NCI-H128 (cell line): Measurements from ENCODE around the gene LGALSL.

Experiments
- DNase-seq: peaks from one replicate; lab custom pipeline; 2025; ENCODE audit not compliant: unreplicated experiment; lab: John Stamatoyannopoulos, UW

Gene LGALSL

DNA sequence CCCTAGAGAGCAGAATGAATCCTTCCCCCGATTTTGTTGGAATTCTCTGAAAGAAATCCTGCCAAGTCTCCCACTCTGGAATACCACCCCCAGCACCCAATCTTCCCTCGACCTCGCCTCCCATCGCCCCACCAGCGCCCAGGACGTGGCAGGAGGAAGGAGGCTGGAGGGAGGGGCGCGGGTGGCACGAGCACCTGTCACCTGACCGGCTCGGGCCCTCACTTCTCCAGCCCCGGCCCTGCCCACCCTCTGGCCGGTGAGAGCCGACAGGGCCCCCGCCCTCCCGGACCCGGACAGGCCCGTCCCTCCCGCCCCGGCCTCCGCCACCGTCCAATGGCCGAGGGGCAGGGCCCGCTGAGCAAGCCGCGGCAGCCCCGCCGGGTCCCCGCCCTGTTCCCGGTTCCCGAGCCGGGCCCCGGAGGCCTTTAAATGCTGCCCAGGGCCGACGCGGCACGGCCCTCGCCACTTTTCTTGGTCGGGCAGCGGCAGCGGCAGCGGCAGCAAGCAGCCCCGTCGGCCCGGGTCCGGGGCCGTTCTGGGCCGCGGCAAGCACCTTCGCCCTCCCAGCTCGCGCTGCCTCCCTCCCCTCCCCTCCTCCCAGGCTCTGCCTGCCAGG is at the start of gene LGALSL:
Gene LGALSL, plus strand, starts transcription at position 393 of the 616 bp plus-strand sequence. CDS start 384 bp downstream, outside the sequence.
- peak; percentile 10 for DNase-seq

DNA sequence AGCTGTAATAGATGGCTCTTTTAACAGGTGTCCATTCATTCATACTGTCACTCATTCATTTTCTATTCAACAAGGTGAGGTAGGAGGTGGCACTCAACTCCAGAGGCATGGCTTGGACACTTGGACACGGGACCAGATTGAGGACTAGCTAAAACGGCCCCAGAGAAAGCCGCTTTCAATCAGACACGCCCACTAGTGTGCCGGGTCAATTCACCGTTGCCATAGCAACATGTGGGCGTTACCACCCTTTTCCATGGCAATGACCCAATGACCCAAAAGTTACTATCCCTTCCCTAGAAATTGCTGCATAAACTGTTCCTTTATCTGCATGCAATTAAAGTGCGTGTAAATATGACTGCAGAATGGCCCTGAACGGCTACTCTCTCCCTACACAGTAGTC is 49.2 kb upstream of the LGALSL start:
- no peak for DNase-seq

- DNase-seq = no peak
These were observed 48.2 kb upstream of the LGALSL start for GRCh38 chr2:64405581-64406406.

GRCh38 chr2:64406407-64406774 is 47.6 kb upstream of the LGALSL start:
- DNase-seq = no peak

- no peak for DNase-seq
These were observed 45.9 kb upstream of the LGALSL start for GRCh38 chr2:64408031-64408430.

DNA sequence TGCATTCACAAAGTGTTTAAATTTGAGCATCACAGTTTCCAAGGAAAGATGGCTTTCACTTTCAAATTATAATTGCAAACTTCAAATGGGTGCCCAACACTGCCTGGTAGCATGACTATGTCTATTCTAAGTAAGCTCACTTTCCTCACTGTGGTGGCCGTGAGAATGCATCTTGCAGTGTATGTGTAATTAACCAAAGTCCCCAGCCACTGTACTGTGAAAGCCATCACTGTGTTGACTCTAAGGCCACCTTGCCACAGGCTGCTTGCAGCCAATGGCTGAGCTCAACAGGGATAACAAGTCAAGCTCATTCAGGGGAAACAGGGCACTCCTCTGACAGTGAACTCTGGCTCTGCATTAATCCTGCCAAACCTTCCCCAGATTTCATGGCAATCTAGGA is 43.3 kb upstream of the LGALSL start:
- no peak for DNase-seq

DNA sequence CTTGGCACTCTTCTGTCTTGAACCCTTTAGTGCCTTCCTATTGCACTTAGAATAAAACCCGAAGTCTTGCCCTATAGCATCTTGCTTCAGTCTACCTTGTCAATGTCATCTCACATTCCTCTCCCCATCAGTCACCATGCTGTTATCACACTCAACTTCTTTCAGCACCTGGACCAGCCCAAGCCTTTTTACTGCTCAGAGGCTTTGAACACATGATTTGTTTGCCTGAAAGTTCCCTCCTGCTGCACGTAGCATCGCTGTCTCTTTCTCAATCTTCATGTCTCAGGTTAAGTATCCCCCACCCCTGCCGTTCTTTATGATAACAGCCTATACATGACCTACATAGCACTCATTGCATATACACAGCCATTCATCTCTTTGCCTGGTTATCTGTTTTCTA is 41.3 kb upstream of the LGALSL start:
- no peak for DNase-seq

GRCh38 chr2:64414736-64415435 is 39.1 kb upstream of the LGALSL start:
- DNase-seq = no peak

DNA sequence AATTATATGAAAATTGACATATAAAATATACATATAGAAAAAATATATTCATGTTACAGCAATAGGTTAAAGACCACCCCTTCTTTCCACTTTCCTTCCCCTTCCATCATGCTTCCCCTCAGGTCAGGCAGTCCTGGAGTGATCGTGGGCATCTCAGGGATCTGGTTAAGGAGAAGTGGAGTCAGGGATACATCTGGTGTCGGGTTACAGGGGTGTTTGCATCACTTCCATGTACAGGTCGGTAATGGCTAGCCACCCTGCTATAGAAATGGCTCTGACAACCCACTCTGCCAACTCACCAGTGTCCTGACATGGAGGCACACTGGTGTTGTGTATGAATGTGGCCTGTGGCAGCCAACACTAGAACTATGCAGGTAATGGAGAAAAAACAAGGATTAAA is 36.3 kb upstream of the LGALSL start:
- DNase-seq = no peak

DNA sequence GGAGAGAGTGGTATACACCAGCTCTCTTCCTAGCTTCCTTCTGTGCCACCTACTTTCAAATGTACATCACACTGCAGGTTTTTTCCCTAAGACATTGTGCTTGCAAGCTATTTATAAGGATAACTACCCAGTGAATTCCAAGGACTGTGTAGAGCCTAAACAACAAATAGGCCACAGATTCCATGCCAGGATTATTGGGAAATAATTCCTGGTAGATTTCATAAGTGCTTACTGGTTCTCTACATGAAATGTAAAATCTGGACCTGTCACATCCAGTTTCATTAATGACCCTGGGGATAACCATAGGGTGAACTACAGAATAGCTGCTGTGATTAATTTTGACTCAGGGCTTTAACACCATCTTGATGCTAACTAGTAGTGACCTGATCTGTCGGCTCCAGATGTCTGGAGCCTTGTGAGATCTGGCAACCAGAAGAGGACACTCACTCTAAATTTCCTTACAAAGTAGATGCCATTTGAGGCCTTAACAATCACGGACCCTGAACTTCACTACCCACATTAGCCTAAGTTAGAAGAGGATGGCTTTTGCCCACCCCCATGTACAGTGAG is 34.3 kb upstream of the LGALSL start:
- DNase-seq = no peak

DNA sequence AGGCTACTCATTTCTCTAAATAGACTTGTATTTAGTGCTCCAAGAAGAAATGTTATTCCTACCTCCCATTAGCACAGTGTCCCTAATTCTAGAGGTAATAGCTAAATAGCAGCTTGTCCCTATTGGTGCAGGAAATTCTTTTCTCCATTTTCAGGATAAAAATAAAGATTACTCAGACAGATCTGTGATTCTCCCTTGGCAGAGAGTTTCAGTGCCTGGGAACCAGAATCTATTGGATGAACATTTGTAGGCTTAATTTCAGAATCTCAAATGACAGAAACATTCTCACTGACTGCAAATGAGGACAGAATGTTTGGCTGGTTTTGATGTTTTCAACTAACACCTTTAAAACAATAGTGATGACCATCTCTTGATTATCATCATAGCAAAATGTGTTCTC is 33.3 kb upstream of the LGALSL start:
- DNase-seq = no peak

DNA sequence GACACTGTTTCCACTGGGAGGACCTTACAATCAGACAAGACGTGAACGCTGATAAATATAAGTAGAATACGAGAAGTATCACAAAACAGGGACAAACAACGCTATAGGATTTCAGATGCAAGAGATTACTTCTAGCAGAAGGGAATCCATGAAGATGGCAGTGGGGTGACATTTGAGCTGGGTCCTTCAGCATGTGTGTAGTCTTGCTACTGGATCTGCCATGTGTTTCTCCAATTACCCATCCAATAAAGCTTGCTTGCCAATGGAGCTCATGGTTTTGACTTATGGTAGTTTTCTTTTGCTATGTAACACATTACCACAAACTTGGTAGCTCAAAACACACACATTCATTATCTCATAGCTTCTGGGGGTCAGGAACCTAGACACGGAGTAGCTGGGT is 32.8 kb upstream of the LGALSL start:
- DNase-seq = no peak

GRCh38 chr2:64422466-64422865 is 31.5 kb upstream of the LGALSL start:
- no peak for DNase-seq

- DNase-seq = no peak
These were observed 30.7 kb upstream of the LGALSL start for GRCh38 chr2:64423303-64423702.

DNA sequence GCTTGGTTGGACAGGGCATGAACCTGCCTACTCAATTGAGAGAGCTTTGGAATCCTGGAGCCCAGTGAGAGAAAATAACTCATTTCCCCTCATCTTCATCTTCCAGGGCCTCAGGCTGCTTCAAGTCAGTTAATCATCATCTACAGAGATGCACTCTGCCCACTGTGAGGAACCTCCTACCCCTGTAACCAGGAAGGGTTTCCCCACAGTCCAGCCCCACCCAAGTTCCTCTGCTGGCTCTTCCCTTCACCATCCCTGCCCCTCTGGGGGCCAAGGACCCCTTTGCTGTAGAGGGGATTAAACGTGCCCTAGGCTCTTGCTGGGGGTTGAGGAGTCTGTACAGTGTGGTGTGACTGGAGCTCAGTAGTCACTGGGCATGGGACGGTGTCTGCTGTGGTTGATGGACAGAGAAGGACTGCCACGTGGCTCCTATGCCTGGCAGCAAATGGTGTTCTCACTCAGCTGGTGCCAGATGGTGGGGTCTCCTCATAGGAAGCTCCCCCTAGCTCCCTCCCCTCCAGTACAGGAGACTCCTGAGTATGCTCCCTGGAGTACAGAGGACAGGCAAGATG is 29.5 kb upstream of the LGALSL start:
- DNase-seq = no peak

DNA sequence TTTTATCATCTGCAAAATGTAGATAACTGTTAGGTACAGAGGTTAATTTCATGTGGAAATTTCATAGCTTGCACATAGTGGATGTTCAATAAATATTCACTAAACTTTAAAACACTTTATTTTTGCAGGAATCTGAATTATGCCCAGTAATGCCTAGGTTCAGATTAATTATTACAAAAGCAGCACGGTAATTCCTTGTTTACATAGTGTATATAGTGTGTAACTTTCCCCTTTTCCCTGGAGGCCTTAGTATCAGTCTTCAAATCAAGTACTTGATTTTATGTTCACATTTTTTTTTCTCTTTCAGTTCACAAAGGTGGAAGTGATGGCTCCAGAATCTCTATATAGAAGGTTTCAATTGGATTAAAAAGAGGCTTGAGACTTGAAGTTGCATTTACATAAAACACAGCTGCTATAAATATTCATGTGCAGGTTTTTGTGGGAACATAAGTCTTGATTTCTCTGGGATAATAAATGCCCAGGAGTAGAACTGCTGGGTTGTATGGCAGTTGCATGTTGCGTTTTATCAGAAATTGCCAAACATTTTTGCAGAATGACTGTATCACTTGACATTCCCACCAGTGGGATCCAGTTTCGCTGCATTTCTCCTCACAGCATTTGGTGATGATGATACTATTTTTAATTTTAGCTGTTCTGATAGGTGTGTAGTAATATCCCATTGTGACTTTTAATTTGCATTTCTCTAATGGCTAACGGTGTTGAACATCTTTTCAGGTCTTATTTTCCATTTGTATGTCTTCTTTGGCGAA is 27.6 kb upstream of the LGALSL start:
- DNase-seq = no peak

DNA sequence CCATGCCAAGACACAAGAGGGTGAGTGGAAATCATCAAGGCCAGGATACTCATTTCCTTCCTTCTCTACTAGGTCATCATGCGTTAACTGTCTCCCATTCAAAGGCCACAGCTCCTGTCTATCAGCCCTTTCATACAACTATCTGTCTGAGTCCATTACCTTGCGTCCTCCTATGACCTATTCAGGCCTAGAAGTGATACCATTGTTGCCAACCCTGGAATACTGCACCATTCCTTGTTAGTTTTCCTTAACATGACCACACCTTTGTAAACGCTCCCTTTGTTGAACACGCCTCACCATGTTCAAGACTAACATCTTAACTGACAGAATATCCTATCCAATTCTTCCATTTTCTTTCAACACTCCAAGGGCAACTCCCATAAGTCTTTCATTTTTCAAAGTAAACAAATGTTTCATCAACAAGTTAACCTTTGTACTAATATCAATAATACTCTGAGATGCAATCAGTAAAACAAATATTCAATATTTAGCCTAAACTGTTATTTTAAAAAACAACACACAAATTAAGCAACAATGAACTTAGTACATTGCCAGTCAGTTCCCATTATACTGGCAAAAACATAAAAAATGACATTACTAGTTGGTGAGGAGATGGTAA is 19.8 kb upstream of the LGALSL start:
- DNase-seq = no peak

GRCh38 chr2:64437883-64438282 is 16.1 kb upstream of the LGALSL start:
- no peak for DNase-seq

DNA sequence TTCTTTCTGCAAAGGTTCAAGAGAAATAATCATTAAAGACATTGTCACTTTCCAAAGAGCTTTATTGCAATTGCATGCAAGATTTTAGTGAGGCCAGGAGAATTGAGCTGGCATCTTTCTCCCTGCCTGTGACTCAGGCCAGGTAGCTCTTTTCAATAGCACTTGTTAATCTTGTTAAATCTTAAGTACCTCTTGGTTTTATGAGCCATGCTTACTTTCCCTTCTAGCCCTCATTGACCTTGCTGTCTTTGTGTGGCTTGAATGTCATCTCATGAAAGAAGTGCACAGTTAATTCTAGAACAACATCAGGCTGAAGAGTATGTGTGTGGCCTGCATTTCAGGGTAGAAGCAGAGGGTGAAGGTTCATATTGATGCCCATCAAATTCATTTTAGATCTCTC is 14.8 kb upstream of the LGALSL start:
- no peak for DNase-seq

DNA sequence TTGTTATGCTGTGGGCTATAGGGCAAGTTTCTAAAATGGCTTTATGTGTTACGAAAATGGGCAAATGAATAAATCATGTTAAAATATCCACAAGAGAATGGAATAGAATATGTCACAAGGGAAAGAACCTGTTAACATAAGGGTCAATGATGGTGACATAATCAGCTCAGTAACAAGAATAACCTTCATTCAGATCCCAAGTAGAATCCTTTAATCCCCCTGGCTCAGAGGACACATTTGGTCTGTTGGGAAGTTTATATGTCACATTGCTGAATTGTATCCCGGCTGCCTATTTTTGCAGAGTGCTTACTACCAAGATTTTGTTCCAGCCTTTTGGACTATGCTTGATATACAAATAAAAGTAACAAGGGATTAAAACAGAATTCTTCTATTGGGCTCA is 13.1 kb upstream of the LGALSL start:
- no peak for DNase-seq
